Chondrocyte (in vitro differentiated cells): ENCODE results near the gene NECAP2. TPM values are rescaled to one million over a fixed set of nuclear protein-coding genes. Genes with fewer than 3 reads are reported as not detected.
A peak's percentile ranks its signal among the peaks of the same experiment; 100 is the strongest.
"Not testable (repeated sequence)": the region's sequence is repeated elsewhere in the genome, so short reads cannot be mapped to it uniquely, and the experiment has no call there.

Source experiments
- DNase-seq: peaks from one replicate; pipeline ENCODE4 v3.0.0; 2021; ENCODE audit warnings: mixed read lengths, low spot score
- H3K27ac Mint-ChIP-seq: one replicate; pipeline ENCODE4 v1.8.0; 2021; ENCODE audit warnings: mild to moderate bottlenecking, moderate library complexity, mixed read lengths; ENCODE audit not compliant: unreplicated experiment
- H3K27me3 Mint-ChIP-seq: 2 replicates; pipeline ENCODE4 v1.8.0; 2021; ENCODE audit warnings: low read depth, mixed read lengths
- H3K36me3 Mint-ChIP-seq: 2 replicates; pipeline ENCODE4 v1.8.0; 2021; ENCODE audit warnings: low read depth, mixed read lengths
- H3K4me1 Mint-ChIP-seq: 2 replicates; pipeline ENCODE4 v1.8.0; 2021; ENCODE audit warnings: low read depth, mild to moderate bottlenecking, mixed read lengths
- H3K4me3 Mint-ChIP-seq: one replicate; pipeline ENCODE4 v1.8.0; 2021; ENCODE audit warnings: mild to moderate bottlenecking, moderate library complexity, mixed read lengths; ENCODE audit not compliant: unreplicated experiment
- H3K9me3 Mint-ChIP-seq: 2 replicates; pipeline ENCODE4 v1.8.0; 2021; ENCODE audit warnings: low read depth, mixed read lengths
- total RNA-seq: library from RNA; stranded (reverse); gene quantifications from 3 replicates; pipeline ENCODE4 v1.2.1, GENCODE V29; 2021
- TF ChIP-seq, protein P1 (sequence below): fragments of 200-600 bp; sonication (generic); IDR thresholded peaks from 2 replicates; pipeline ENCODE4 v1.5.0; 2021; ENCODE audit warnings: antibody characterized with exemption, mild to moderate bottlenecking, moderate library complexity

The NECAP2 gene
- total RNA-seq, 1 donor from 2014 or later = 51.7 TPM

DNA sequence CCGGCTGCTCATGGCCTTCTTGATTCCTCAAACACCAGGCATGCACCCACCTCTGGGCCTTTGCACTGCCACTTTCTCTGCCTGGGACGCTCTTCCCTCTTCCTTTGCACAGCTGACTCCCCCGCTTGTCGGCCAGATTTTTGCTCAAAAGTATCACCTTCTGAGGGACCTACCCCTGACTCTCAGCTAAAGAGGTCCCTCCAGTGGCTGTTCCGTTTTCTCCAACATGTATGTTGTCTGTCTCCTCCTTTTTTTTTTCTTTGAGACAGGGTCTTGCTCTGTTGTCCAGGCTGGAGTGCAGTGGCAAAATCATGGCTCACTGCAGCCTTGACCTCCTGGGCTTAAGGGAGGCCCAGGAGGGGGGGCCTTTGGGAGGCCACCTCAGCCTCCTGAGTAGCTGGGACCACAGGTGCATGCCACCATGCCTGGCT lies 57.0 kb downstream of the NECAP2 start:
- H3K27ac Mint-ChIP-seq, H3K9me3 Mint-ChIP-seq, H3K27me3 Mint-ChIP-seq, H3K36me3 Mint-ChIP-seq: not testable (repeated sequence)
- DNase-seq = peak; percentile 19
- TF ChIP-seq, protein P1, sequence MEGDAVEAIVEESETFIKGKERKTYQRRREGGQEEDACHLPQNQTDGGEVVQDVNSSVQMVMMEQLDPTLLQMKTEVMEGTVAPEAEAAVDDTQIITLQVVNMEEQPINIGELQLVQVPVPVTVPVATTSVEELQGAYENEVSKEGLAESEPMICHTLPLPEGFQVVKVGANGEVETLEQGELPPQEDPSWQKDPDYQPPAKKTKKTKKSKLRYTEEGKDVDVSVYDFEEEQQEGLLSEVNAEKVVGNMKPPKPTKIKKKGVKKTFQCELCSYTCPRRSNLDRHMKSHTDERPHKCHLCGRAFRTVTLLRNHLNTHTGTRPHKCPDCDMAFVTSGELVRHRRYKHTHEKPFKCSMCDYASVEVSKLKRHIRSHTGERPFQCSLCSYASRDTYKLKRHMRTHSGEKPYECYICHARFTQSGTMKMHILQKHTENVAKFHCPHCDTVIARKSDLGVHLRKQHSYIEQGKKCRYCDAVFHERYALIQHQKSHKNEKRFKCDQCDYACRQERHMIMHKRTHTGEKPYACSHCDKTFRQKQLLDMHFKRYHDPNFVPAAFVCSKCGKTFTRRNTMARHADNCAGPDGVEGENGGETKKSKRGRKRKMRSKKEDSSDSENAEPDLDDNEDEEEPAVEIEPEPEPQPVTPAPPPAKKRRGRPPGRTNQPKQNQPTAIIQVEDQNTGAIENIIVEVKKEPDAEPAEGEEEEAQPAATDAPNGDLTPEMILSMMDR = peak; percentile 29
- Mint-ChIP-seq H3K4me1 (peaks cover 17% of the 10 kb centered on the region), H3K4me3 (peak overlapping the region; percentile 73)

DNA sequence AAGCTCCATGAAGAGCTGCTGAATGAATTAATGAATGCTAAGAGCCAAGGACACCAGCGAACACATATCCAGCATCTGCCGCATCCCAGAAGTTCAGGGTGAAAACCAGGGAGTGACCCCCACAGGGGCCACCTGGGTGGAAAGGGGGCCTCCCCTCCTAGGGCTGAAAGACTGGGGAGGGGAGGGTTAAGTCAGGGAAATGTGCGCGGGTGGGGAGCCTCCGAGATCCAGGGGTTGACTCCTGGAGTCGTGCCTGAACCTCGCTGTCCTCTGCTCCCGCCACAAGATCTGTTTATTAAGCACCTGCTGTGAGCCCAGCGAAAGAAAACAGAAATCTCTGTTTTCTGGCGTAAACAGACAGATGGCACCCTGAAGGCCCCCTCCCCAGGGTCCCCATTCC lies 57.5 kb downstream of the NECAP2 start:
- peak; percentile 41 for DNase-seq
- Mint-ChIP-seq H3K27ac (peak overlapping the region; percentile 54), H3K4me1 (peaks cover 15% of the 10 kb centered on the region), H3K4me3 (peak overlapping the region; percentile 73)
- not testable (repeated sequence) for H3K27me3 Mint-ChIP-seq, H3K9me3 Mint-ChIP-seq, H3K36me3 Mint-ChIP-seq

DNA sequence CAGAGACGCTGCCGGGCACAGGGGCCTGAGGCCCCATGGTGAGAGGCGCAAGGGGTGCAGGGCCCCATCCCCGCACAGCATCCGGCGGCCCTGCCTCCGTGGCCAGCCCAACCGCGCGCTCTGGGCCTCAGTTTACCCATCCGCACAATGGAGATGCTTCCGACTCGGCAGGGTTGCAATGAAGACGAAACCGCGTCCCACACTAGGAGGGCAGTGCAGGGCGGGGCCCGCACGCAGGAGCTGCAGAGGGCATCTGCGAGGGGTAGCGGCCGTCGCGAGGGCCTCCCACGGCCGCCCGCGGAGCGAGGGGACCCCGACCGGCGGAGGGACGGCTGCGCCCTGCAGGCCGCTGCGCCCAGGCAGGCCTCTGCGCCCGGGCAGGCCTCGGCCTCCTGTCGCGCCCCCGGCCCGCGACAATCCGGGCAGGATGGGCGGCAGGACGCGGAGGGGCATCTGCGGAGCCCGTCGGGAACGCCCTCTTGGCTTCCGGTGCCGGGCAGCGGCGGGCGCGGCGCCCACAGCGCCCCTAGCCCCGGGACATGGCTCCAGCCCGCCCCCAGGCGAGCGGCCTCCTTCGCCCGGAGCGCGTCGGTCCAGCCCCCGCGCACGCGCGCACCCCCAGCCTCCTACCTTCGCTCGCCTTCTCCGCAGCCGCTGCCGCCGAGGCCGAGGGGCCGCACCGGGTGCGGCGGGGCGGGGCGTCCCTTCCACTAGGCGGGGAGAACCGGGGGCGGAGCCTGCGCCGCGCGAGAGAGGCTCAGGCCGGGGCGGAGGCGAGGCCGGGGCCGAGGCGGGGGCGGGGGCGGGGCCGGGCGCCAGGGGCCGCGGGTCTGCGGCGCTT lies 58.3 kb downstream of the NECAP2 start:
- TF ChIP-seq, protein P1 = peak; percentile 59
- H3K4me3 Mint-ChIP-seq = peak overlapping the region; percentile 76
- no peaks in the 10 kb centered on the region for H3K9me3 Mint-ChIP-seq
- H3K4me1 Mint-ChIP-seq = peaks cover 15% of the 10 kb centered on the region
- H3K36me3 Mint-ChIP-seq = no peaks in the 10 kb centered on the region
- H3K27me3 Mint-ChIP-seq = no peaks in the 10 kb centered on the region
- no peak for DNase-seq
- H3K27ac Mint-ChIP-seq = peak overlapping the region; percentile 41

DNA sequence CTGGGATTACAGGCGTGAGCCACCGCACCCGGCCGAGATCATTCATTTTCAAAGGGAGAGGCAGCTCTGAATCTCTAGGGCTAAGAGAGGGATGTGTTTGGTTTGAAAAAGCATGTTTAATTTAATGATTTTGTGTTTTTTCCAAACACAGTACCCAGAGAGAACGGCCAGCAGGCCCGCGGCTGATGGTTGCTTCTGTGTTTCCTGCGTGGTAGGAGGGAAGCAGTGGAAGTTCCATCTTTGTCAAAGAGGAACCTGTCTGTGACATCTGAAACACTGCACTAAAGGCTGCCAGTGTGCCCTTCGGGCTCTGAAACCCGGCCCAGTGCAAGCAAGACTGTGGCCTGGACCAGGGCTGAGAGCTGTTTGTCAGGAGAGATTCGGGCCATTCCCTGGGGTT lies 59.9 kb downstream of the NECAP2 start:
- H3K9me3 Mint-ChIP-seq, H3K27me3 Mint-ChIP-seq, H3K27ac Mint-ChIP-seq, H3K36me3 Mint-ChIP-seq, DNase-seq: not testable (repeated sequence)
- Mint-ChIP-seq H3K4me1 (peaks cover 15% of the 10 kb centered on the region), H3K4me3 (peak overlapping the region; percentile 76)

DNA sequence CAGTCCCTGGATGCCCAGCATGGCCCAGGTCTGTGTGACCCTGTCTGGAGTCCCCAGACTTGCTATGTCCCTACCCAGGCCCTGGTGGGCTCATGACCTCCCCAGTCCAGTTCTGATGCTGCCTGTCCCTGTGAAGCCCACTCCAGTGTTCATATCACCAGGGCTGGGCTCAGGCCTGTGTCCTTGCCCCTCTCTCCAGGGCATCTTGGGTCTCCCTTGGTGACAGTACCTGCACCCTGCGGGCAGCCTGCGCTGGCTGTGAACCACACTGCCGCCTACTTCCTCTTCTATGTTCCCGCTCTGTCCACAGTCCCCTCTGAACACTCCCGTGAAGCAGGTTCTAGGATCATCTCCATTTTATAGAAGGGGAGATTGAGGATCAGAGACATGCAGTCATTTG lies 60.5 kb downstream of the NECAP2 start:
- DNase-seq, H3K9me3 Mint-ChIP-seq, H3K27ac Mint-ChIP-seq, H3K27me3 Mint-ChIP-seq, H3K36me3 Mint-ChIP-seq: not testable (repeated sequence)
- Mint-ChIP-seq H3K4me1 (peaks cover 15% of the 10 kb centered on the region), H3K4me3 (peak overlapping the region; percentile 9)

DNA sequence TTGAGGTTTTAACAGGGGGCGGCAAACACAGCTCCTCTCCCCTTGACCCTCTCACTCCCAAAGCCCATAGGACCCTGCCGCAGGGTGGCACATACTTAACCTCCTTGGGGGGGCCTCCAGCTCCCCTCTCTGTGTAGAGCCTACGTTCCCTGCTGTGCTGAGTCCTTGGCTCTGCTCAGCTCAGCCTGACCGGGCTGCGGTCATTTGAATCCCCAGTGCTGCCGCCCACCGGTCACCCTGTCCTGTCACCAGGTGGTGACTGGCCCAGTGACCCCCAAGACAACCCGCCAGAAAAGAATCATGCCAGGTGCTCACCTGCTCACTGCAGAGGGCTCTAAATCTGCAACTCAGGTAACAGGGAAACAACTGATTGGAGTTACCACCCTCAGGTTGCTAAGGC lies 60.9 kb downstream of the NECAP2 start:
- not testable (repeated sequence) for H3K27ac Mint-ChIP-seq, H3K27me3 Mint-ChIP-seq, H3K36me3 Mint-ChIP-seq, H3K9me3 Mint-ChIP-seq, DNase-seq
- Mint-ChIP-seq H3K4me1 (peaks cover 15% of the 10 kb centered on the region), H3K4me3 (peak overlapping the region; percentile 9)

DNA sequence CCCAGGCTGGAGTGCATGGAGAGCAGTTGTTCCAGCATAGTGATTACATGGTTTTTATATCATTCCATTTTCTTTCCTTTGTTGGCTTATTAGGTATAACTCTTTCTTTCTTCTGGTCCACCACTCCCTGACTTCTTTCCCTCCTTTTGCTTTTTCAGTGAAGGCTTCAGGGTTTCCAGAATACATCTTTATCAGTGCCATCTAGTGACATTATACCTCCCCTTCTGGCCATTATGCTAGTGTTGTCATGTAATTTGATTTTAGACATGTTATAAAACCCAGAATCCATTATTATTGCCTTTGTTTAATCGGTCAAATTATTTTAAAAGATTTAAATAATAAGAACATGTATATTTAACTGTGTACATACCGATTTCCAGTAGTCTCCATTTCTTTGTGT lies 63.0 kb downstream of the NECAP2 start:
- Mint-ChIP-seq H3K4me1 (peaks cover 4% of the 10 kb centered on the region), H3K4me3 (no peak overlapping the region), H3K9me3 (peaks cover 4% of the 10 kb centered on the region), H3K27ac (no peak overlapping the region), H3K36me3 (no peaks in the 10 kb centered on the region), H3K27me3 (no peaks in the 10 kb centered on the region)
- TF ChIP-seq, protein P1 = no peak
- no peak for DNase-seq

DNA sequence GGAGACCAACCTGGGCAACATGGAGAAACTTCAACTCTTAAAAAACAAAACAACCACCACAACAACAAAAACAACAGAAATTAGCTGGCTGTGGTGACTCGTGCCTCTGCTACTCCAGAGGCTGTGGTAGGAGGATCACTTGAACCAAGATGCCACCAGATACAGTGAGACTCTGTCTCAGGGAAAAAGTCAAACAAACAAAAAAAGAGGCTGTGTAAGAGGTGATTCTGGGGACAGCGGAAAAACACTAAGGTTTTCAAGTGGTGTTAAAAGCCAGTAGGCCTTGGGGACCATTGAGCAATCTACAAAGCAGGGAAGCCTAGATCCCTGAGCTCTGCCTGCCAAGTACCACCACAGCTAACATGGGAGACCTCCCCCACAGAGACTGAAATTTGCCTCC lies 65.3 kb downstream of the NECAP2 start:
- H3K27ac Mint-ChIP-seq, H3K9me3 Mint-ChIP-seq, H3K4me3 Mint-ChIP-seq, H3K36me3 Mint-ChIP-seq, DNase-seq, H3K4me1 Mint-ChIP-seq, H3K27me3 Mint-ChIP-seq: not testable (repeated sequence)

DNA sequence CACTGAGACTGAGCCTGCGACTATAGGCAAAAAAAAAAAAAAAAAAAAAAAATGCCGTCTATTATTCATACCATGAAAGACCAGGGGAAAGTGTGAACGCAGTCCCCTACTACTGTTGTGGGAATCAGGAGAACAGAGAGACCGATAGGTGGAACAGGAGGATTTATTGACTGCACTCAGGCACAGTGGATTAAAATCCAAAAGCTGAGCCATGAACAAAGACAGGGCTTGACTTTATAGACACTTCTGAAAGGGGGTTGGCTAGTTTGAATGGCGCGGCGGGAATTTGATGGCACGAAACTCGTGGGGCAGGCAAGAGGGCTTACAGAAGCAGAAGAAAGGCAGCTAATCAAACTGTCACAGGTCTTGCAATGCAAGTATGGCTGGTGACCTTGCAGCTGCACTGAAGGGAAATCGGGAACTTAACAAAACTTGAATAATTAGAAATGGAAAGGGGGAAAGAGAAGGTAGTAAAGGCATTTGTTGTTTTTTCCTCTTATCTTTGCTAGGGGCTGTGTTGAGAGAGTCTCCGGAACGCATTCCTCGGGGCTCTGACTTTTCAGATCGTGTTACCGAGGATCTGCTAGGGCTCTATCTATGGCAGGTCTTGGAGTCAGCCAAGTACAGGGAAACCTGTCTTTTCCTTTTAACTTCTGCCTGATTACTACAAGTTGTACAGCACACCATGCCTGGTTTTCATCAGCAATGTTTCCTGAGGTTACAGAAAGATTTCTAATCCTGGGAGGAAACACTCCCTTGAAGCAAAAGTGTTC lies 66.0 kb downstream of the NECAP2 start:
- not testable (repeated sequence) for H3K27ac Mint-ChIP-seq, H3K9me3 Mint-ChIP-seq, H3K4me3 Mint-ChIP-seq, H3K36me3 Mint-ChIP-seq, H3K4me1 Mint-ChIP-seq, H3K27me3 Mint-ChIP-seq, DNase-seq
